C4-2B (cell line): ENCODE data around the gene FKBP1A.

Experiments
- ZFX ChIP-seq: fragments of 450-650 bp; IDR thresholded peaks from 2 replicates; pipeline ENCODE4 v1.6.1; 2017
- TF ChIP-seq, protein P1 (sequence below): fragments of 450-650 bp; conservative IDR thresholded peaks from 2 replicates; pipeline ENCODE4 v1.5.1; 2017; ENCODE audit warnings: mild to moderate bottlenecking

DNA sequence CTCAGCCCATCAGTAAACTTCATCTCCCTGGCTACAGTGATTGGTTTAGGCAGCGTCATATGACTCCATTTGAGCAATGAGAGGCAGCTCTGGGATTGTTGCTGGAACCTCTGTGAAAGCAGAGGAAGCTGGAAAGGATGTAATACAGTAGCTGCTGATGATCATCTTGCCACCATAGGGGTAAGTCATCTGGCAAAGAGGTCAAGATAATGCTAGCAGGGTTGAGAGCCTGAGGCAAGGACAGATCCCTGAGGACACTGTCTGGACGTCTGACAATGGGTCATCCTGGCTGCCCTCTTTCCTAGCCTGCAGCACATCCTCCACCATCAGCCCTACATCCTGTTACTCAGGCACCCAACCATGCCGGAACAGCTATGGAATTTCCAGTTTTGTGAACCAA is 25.5 kb upstream of the FKBP1A start:
- TF ChIP-seq, protein P1, sequence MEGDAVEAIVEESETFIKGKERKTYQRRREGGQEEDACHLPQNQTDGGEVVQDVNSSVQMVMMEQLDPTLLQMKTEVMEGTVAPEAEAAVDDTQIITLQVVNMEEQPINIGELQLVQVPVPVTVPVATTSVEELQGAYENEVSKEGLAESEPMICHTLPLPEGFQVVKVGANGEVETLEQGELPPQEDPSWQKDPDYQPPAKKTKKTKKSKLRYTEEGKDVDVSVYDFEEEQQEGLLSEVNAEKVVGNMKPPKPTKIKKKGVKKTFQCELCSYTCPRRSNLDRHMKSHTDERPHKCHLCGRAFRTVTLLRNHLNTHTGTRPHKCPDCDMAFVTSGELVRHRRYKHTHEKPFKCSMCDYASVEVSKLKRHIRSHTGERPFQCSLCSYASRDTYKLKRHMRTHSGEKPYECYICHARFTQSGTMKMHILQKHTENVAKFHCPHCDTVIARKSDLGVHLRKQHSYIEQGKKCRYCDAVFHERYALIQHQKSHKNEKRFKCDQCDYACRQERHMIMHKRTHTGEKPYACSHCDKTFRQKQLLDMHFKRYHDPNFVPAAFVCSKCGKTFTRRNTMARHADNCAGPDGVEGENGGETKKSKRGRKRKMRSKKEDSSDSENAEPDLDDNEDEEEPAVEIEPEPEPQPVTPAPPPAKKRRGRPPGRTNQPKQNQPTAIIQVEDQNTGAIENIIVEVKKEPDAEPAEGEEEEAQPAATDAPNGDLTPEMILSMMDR = no peak
- TF ChIP-seq ZFX = no peak
